ENCODE measurements around the gene LACRT. TPM values are rescaled to one million over a fixed set of nuclear protein-coding genes. Genes with fewer than 3 reads are reported as not detected.

LACRT gene
- total and polyA plus RNA-seq, 2 of the 13 experiments (the other 11 are each of a cell fraction or from before 2014, with no cell fraction given): not detected

DNA sequence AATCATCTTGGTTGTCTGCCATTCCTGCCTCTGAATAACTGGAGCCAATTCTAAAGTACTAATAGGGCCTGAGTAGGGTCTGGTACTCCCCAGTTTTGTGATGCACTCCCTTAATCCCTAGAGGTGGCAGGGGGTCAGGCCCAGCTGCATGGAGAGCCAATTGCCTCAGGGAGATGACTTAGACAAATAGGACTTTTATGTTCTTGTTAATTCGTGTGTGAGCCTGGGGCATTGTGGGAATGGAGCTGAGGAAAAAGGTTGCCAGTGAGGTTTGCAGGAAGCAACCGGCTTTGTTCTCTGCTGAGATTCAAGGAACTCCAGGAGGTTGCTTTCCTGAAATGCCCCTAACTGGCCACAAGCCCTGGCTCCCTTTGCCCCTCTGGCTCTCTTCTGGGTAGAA lies 20.2 kb upstream of the LACRT start (continued):
- TF ChIP-seq, protein P1, sequence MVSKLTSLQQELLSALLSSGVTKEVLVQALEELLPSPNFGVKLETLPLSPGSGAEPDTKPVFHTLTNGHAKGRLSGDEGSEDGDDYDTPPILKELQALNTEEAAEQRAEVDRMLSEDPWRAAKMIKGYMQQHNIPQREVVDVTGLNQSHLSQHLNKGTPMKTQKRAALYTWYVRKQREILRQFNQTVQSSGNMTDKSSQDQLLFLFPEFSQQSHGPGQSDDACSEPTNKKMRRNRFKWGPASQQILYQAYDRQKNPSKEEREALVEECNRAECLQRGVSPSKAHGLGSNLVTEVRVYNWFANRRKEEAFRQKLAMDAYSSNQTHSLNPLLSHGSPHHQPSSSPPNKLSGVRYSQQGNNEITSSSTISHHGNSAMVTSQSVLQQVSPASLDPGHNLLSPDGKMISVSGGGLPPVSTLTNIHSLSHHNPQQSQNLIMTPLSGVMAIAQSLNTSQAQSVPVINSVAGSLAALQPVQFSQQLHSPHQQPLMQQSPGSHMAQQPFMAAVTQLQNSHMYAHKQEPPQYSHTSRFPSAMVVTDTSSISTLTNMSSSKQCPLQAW (CRISPR knock-in tag; IDR thresholded peaks at IDR 0.05): no peak
- no peak for TF ChIP-seq ZNF431 (CRISPR knock-in tag; IDR thresholded peaks at IDR 0.05; ENCODE audit: borderline replicate concordance, low read depth)
- TF ChIP-seq ESRRA (CRISPR knock-in tag; IDR thresholded peaks at IDR 0.05; ENCODE audit: low read depth): no peak
- no peak for TF ChIP-seq MAF1 (CRISPR knock-in tag; IDR thresholded peaks at IDR 0.05; ENCODE audit: borderline replicate concordance)
- no peak for TF ChIP-seq PCBP1 (IDR thresholded peaks at IDR 0.05; ENCODE audit: borderline replicate concordance, low read depth, low read length)
- TF ChIP-seq, protein P2, sequence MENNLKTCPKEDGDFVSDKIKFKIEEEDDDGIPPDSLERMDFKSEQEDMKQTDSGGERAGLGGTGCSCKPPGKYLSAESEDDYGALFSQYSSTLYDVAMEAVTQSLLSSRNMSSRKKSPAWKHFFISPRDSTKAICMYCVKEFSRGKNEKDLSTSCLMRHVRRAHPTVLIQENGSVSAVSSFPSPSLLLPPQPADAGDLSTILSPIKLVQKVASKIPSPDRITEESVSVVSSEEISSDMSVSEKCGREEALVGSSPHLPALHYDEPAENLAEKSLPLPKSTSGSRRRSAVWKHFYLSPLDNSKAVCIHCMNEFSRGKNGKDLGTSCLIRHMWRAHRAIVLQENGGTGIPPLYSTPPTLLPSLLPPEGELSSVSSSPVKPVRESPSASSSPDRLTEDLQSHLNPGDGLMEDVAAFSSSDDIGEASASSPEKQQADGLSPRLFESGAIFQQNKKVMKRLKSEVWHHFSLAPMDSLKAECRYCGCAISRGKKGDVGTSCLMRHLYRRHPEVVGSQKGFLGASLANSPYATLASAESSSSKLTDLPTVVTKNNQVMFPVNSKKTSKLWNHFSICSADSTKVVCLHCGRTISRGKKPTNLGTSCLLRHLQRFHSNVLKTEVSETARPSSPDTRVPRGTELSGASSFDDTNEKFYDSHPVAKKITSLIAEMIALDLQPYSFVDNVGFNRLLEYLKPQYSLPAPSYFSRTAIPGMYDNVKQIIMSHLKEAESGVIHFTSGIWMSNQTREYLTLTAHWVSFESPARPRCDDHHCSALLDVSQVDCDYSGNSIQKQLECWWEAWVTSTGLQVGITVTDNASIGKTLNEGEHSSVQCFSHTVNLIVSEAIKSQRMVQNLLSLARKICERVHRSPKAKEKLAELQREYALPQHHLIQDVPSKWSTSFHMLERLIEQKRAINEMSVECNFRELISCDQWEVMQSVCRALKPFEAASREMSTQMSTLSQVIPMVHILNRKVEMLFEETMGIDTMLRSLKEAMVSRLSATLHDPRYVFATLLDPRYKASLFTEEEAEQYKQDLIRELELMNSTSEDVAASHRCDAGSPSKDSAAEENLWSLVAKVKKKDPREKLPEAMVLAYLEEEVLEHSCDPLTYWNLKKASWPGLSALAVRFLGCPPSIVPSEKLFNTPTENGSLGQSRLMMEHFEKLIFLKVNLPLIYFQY (CRISPR knock-in tag; IDR thresholded peaks at IDR 0.05; ENCODE audit: borderline replicate concordance): no peak

DNA sequence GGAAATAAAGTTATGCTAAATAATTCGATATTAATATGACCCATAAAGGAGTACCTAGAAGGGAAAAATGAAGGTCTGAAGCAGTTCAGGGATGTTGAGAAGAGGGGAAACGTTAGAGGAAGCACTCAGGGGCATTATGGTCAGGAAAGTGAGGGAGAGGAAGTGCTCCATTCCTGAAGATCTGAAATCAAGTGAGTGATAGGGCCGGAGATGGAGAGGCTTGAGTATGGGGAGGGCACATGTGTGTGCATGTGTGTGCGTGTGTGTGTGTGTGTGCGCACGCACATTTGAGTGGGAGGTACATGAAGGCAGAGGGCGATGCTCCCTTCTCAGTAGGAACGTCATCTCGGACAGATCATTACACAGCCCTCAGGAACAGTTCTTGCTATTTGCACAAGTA lies 18.3 kb upstream of the LACRT start:
- no peak for FAIRE-seq
- no peaks in the 10 kb centered on the region for H3K4me1 ChIP-seq (ENCODE audit: insufficient read depth, low read length)
- POLR2A ChIA-PET: no interaction called here
- no TSS peak for BruUV-seq (replicated peaks)
- no peak overlapping the region for H2AFZ ChIP-seq (ENCODE audit: low read length)
- no peaks in the 10 kb centered on the region for H3K79me2 ChIP-seq (ENCODE audit: insufficient read depth, low read length)
- TF ChIP-seq, protein P3, sequence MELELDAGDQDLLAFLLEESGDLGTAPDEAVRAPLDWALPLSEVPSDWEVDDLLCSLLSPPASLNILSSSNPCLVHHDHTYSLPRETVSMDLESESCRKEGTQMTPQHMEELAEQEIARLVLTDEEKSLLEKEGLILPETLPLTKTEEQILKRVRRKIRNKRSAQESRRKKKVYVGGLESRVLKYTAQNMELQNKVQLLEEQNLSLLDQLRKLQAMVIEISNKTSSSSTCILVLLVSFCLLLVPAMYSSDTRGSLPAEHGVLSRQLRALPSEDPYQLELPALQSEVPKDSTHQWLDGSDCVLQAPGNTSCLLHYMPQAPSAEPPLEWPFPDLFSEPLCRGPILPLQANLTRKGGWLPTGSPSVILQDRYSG (CRISPR knock-in tag; IDR thresholded peaks at IDR 0.05): no peak
- TF ChIP-seq ZBTB20 (CRISPR knock-in tag; IDR thresholded peaks at IDR 0.05; ENCODE audit: borderline replicate concordance, low read depth): no peak
- no peak for TF ChIP-seq NCOR1 (IDR thresholded peaks at IDR 0.05; ENCODE audit: borderline replicate concordance, low read length)
- no peak for TF ChIP-seq BRD4 (CRISPR knock-in tag; IDR thresholded peaks at IDR 0.05)
- TF ChIP-seq XBP1 (CRISPR knock-in tag; IDR thresholded peaks at IDR 0.05): no peak
- TF ChIP-seq, protein P1 (CRISPR knock-in tag; IDR thresholded peaks at IDR 0.05): no peak
- TF ChIP-seq FOXJ3 (CRISPR knock-in tag; IDR thresholded peaks at IDR 0.05; ENCODE audit: borderline replicate concordance): no peak
- no peak for TF ChIP-seq SMARCE1 (IDR thresholded peaks at IDR 0.05; ENCODE audit: borderline replicate concordance)
- TF ChIP-seq ZNF33B (CRISPR knock-in tag; IDR thresholded peaks at IDR 0.05): no peak
- TF ChIP-seq, protein P4, sequence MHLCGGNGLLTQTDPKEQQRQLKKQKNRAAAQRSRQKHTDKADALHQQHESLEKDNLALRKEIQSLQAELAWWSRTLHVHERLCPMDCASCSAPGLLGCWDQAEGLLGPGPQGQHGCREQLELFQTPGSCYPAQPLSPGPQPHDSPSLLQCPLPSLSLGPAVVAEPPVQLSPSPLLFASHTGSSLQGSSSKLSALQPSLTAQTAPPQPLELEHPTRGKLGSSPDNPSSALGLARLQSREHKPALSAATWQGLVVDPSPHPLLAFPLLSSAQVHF (CRISPR knock-in tag; IDR thresholded peaks at IDR 0.05): no peak
- H3K9me3 ChIP-seq (ENCODE audit: low read length): no peaks in the 10 kb centered on the region
- no peak overlapping the region for H3K4me3 ChIP-seq (replicated peaks in 1 of 3; ENCODE audit: insufficient read depth in 1 of 3, low read depth in 2 of 3, low read length in 3 of 3)
- in situ Hi-C loops (cut with HindIII; ENCODE audit: extremely low pct_ligation_motif_present, low pct_unique_long_range_greater_than_20kb): no loop called here
- intact Hi-C loops (cut with micrococcal nuclease; ENCODE audit: unreplicated experiment): no loop called here
- ATAC-seq: no peak
- no peak overlapping the region for H3K9ac ChIP-seq (ENCODE audit: insufficient read depth, low read depth, low read length)
- CTCF ChIA-PET (ENCODE audit: low intra/inter-chr PET ratio, low total read pairs): no interaction called here
- no peaks in the 10 kb centered on the region for H3K36me3 ChIP-seq (replicated peaks in 1 of 2; ENCODE audit: control insufficient read depth in 1 of 2, insufficient read depth in 2 of 2, low read length in 2 of 2)
- no peaks in the 10 kb centered on the region for H4K20me1 ChIP-seq (ENCODE audit: insufficient read depth, low read length)
- H3K4me2 ChIP-seq (ENCODE audit: low read depth, low read length): no peak overlapping the region
- H3K27ac ChIP-seq (ENCODE audit: extremely low read length, insufficient read depth, low read length): no peak overlapping the region
- H3K27me3 ChIP-seq (ENCODE audit: control insufficient read depth in 1 of 2, insufficient read depth in 2 of 2, low read length in 2 of 2): peaks cover 0 to 14% of the 10 kb centered on the region in 2 experiments; a peak in 3 of 5 replicates
- no peak for DNase-seq (ENCODE audit: low spot score)
- WGBS (ENCODE audit: low lambda C conversion rate): 15% methylated on average over 9 of the region's 9 CpGs
